Subcutaneous adipose tissue (tissue), 4 donors: Measurements from ENCODE around the gene SLC8A1. TPM values are rescaled to one million over a fixed set of nuclear protein-coding genes. Genes with fewer than 3 reads are reported as not detected.

Experiments used
- total RNA-seq, 4 donors: library from RNA; depleted of rRNA; stranded (reverse); fragments of >200 nt; gene quantifications; one replicate each; pipeline ENCODE4 v1.1.0, GENCODE V29; 2016
- TF ChIP-seq, protein P1 (sequence below): fragments of 450-650 bp; IDR thresholded peaks from one replicate; pipeline ENCODE4 v1.5.1; 2016; ENCODE audit warnings: low read depth, mild to moderate bottlenecking, control low read depth, antibody characterized with exemption, moderate library complexity

Gene SLC8A1
- total RNA-seq, 4 donors from 2014 or later, result 7.5 to 32.5 (median 12.9) TPM

DNA sequence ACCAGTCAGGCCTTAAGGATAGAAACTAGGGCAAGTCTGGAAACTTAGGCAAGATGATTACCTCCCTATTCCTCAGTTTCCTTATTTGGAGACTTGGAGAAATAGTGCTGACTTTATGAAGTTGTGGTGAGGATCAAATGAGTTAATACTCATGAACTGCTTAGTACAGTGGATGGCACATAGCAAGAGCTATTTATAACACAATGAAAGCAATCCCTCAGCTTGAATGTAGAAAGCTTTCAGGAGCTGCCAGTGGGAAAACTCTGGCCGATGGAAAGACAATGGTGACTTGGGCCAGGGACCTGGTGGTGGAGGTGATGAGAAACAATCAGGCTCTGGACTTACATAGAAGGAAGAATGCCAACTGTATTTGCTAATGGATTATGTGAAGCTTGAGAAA lies 403.4 kb downstream of the SLC8A1 start:
- TF ChIP-seq, protein P1, sequence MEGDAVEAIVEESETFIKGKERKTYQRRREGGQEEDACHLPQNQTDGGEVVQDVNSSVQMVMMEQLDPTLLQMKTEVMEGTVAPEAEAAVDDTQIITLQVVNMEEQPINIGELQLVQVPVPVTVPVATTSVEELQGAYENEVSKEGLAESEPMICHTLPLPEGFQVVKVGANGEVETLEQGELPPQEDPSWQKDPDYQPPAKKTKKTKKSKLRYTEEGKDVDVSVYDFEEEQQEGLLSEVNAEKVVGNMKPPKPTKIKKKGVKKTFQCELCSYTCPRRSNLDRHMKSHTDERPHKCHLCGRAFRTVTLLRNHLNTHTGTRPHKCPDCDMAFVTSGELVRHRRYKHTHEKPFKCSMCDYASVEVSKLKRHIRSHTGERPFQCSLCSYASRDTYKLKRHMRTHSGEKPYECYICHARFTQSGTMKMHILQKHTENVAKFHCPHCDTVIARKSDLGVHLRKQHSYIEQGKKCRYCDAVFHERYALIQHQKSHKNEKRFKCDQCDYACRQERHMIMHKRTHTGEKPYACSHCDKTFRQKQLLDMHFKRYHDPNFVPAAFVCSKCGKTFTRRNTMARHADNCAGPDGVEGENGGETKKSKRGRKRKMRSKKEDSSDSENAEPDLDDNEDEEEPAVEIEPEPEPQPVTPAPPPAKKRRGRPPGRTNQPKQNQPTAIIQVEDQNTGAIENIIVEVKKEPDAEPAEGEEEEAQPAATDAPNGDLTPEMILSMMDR, result no peak

DNA sequence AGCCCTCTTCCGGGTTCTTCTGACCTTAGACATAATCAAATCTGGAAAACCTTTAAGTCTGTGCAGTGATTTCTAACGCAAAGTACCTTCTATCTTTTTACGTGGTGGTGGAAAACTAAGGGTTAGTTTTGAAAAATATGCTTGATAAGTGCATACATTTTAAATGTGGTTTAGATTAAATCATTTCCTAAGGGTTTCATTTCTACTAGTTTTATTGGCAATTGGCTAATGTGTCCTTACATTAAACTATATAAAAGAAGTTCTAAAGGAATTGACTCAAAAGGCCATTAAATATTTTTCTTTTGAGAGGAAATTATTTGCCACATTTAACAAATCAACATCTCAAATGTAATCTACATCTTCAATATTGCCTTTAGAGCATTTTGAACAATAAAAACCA lies 404.5 kb downstream of the SLC8A1 start:
- TF ChIP-seq, protein P1, result no peak
